ENCODE measurements around the gene PAPPA2.

Gene PAPPA2

GRCh38 chr1:176786274-176786673, 323.3 kb downstream of the PAPPA2 start:
- Histone ChIP-seq H2AFZ (ENCODE audit: low read length) (no peak overlapping the region), H3K27ac (ENCODE audit: low read length) (no peak overlapping the region), H3F3A (ENCODE audit: insufficient read depth, low read length) (no peaks in the 10 kb centered on the region), H3K9ac (ENCODE audit: low read length) (no peak overlapping the region), H3K27me3 (replicated peaks; ENCODE audit: insufficient read depth, low read length) (no peaks in the 10 kb centered on the region), H3K4me3 (ENCODE audit: low read length) (no peak overlapping the region), H3K4me2 (ENCODE audit: low read depth, low read length) (no peak overlapping the region), H4K20me1 (ENCODE audit: insufficient read depth, low read length) (no peaks in the 10 kb centered on the region), H3K79me2 (ENCODE audit: low read length) (no peaks in the 10 kb centered on the region), H3K9me3 (replicated peaks; ENCODE audit: insufficient read depth, low read length) (no peaks in the 10 kb centered on the region), H3K9me2 (replicated peaks; ENCODE audit: insufficient read depth, low read length) (no peaks in the 10 kb centered on the region), H3K36me3 (replicated peaks; ENCODE audit: insufficient read depth, low read length) (no peaks in the 10 kb centered on the region), H3K4me1 (ENCODE audit: low read length) (no peaks in the 10 kb centered on the region)
- no peak for DNase-seq
- no peak for TF ChIP-seq EZH2phosphoT487 (IDR thresholded peaks at IDR 0.05; ENCODE audit: low read length)
- no peak for TF ChIP-seq EZH2 (optimal IDR thresholded peaks at IDR 0.05; ENCODE audit: low read depth, low read length)
- TF ChIP-seq CTCF (IDR thresholded peaks at IDR 0.05; ENCODE audit: low read length) = no peak

GRCh38 chr1:176789571-176790090, 326.7 kb downstream of the PAPPA2 start:
- TF ChIP-seq EZH2phosphoT487 (IDR thresholded peaks at IDR 0.05; ENCODE audit: low read length) = no peak
- no peak for TF ChIP-seq EZH2 (optimal IDR thresholded peaks at IDR 0.05; ENCODE audit: low read depth, low read length)
- no peak for TF ChIP-seq CTCF (IDR thresholded peaks at IDR 0.05; ENCODE audit: low read length)
- Histone ChIP-seq H3K9me3 (replicated peaks; ENCODE audit: insufficient read depth, low read length) (no peaks in the 10 kb centered on the region), H3K9ac (ENCODE audit: low read length) (no peak overlapping the region), H3K27me3 (replicated peaks; ENCODE audit: insufficient read depth, low read length) (no peaks in the 10 kb centered on the region), H3K79me2 (ENCODE audit: low read length) (no peaks in the 10 kb centered on the region), H2AFZ (ENCODE audit: low read length) (no peak overlapping the region), H3K4me1 (ENCODE audit: low read length) (no peaks in the 10 kb centered on the region), H3K36me3 (replicated peaks; ENCODE audit: insufficient read depth, low read length) (no peaks in the 10 kb centered on the region), H4K20me1 (ENCODE audit: insufficient read depth, low read length) (no peaks in the 10 kb centered on the region), H3K9me2 (replicated peaks; ENCODE audit: insufficient read depth, low read length) (no peaks in the 10 kb centered on the region), H3K27ac (ENCODE audit: low read length) (no peak overlapping the region), H3F3A (ENCODE audit: insufficient read depth, low read length) (no peaks in the 10 kb centered on the region), H3K4me3 (ENCODE audit: low read length) (no peak overlapping the region), H3K4me2 (ENCODE audit: low read depth, low read length) (no peak overlapping the region)
- DNase-seq = no peak

- Histone ChIP-seq H3K27me3 (replicated peaks; ENCODE audit: insufficient read depth, low read length) (no peaks in the 10 kb centered on the region), H3K27ac (ENCODE audit: low read length) (no peak overlapping the region), H3K36me3 (replicated peaks; ENCODE audit: insufficient read depth, low read length) (no peaks in the 10 kb centered on the region), H3K9ac (ENCODE audit: low read length) (no peak overlapping the region), H3K9me2 (replicated peaks; ENCODE audit: insufficient read depth, low read length) (no peaks in the 10 kb centered on the region), H3K4me2 (ENCODE audit: low read depth, low read length) (no peak overlapping the region), H3K4me1 (ENCODE audit: low read length) (no peaks in the 10 kb centered on the region), H3K79me2 (ENCODE audit: low read length) (no peaks in the 10 kb centered on the region), H3F3A (ENCODE audit: insufficient read depth, low read length) (no peaks in the 10 kb centered on the region), H3K4me3 (ENCODE audit: low read length) (no peak overlapping the region), H4K20me1 (ENCODE audit: insufficient read depth, low read length) (no peaks in the 10 kb centered on the region), H3K9me3 (replicated peaks; ENCODE audit: insufficient read depth, low read length) (no peaks in the 10 kb centered on the region), H2AFZ (ENCODE audit: low read length) (no peak overlapping the region)
- DNase-seq = no peak
- TF ChIP-seq EZH2phosphoT487 (IDR thresholded peaks at IDR 0.05; ENCODE audit: low read length) (no peak), EZH2 (optimal IDR thresholded peaks at IDR 0.05; ENCODE audit: low read depth, low read length) (no peak), CTCF (IDR thresholded peaks at IDR 0.05; ENCODE audit: low read length) (no peak)
Observed at GRCh38 chr1:176790786-176791185, 327.8 kb downstream of the PAPPA2 start.

Data from MM.1S (cell line).